HG03469 (cell line): ENCODE measurements around the gene GLIPR2.
A peak's percentile ranks its signal among the peaks of the same experiment; 100 is the strongest.
"Not testable (repeated sequence)": the region's sequence is repeated elsewhere in the genome, so short reads cannot be mapped to it uniquely, and the experiment has no call there.

Experiments
- ATAC-seq: cut with Tn5 transposase; IDR thresholded peaks from one replicate; pipeline ENCODE4 v1.9.1; 2021; ENCODE audit warnings: mild to moderate bottlenecking, moderate library complexity, moderate number of reproducible peaks; ENCODE audit not compliant: unreplicated experiment

Gene GLIPR2

GRCh38 chr9:36143245-36143641 is 6.7 kb downstream of the GLIPR2 start:
- no peak for ATAC-seq

GRCh38 chr9:36144309-36145232 is 8.0 kb downstream of the GLIPR2 start:
- ATAC-seq, result no peak

GRCh38 chr9:36145970-36146369 is 9.4 kb downstream of the GLIPR2 start:
- ATAC-seq, result no peak

GRCh38 chr9:36146651-36147050 is 10.1 kb downstream of the GLIPR2 start:
- ATAC-seq, result no peak

GRCh38 chr9:36147441-36148175 is 11.1 kb downstream of the GLIPR2 start:
- no peak for ATAC-seq

GRCh38 chr9:36148311-36149051 is 11.9 kb downstream of the GLIPR2 start:
- ATAC-seq, result no peak

GRCh38 chr9:36149197-36149596 is 12.7 kb downstream of the GLIPR2 start:
- ATAC-seq, result no peak

GRCh38 chr9:36150574-36151315 is 14.2 kb downstream of the GLIPR2 start:
- ATAC-seq, result no peak

GRCh38 chr9:36151316-36152210 is 15.0 kb downstream of the GLIPR2 start:
- peak; percentile 71 for ATAC-seq

- no peak for ATAC-seq
Observed at GRCh38 chr9:36152741-36153438, 16.4 kb downstream of the GLIPR2 start.

GRCh38 chr9:36153746-36154145 is 17.2 kb downstream of the GLIPR2 start:
- ATAC-seq, result no peak

GRCh38 chr9:36154331-36154952 is 17.9 kb downstream of the GLIPR2 start:
- ATAC-seq, result no peak

GRCh38 chr9:36156116-36156515 is 19.6 kb downstream of the GLIPR2 start:
- ATAC-seq, result no peak

GRCh38 chr9:36158122-36158521 is 21.6 kb downstream of the GLIPR2 start:
- ATAC-seq, result no peak

GRCh38 chr9:36158917-36159316 is 22.4 kb downstream of the GLIPR2 start:
- no peak for ATAC-seq

GRCh38 chr9:36159509-36159908 is 23.0 kb downstream of the GLIPR2 start:
- not testable (repeated sequence) for ATAC-seq

GRCh38 chr9:36160126-36160525 is 23.6 kb downstream of the GLIPR2 start:
- ATAC-seq, result not testable (repeated sequence)

GRCh38 chr9:36161187-36161586 is 24.7 kb downstream of the GLIPR2 start:
- no peak for ATAC-seq
